Measurements from ENCODE around the gene PIGC.

DNA sequence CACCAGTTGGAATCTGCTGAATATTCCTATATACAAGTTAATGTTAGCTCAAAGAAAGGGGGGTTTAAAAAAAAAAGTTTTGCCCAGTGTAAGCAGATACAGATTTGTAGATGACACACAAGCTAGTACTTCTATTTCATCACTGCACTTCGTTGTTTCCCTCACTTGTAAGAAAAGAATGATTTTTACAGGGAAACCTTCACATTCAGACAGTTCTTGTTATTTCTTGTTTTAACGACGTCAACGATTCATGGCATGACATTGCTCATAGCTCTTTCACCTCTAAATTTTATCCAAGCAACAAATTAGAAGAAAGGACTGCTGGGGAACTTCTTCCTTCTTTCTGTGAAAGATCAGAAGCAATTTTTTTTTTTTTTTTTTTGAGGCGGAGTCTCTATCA, 49.1 kb downstream of the PIGC start:
- TF ChIP-seq EP300 (IDR thresholded peaks at IDR 0.05) = no peak
- no peak for TF ChIP-seq CTCF (IDR thresholded peaks at IDR 0.05)

All from stomach (tissue), 4 donors.